Karpas-422 (cell line): ENCODE measurements around the gene SPOP. TPM values are rescaled to one million over a fixed set of nuclear protein-coding genes. Genes with fewer than 3 reads are reported as not detected.

Experiments
- DNase-seq: peaks from one replicate; pipeline ENCODE4 v3.0.0-alpha.2; 2015
- H2AFZ ChIP-seq: fragments of 200-600 bp; sonication (generic); 2 replicates; pipeline ENCODE4 v1.6.1; 2014; ENCODE audit warnings: antibody characterized with exemption, low read length, mixed read lengths
- H3K27ac ChIP-seq: fragments of 200-600 bp; sonication (generic); 2 replicates; pipeline ENCODE4 v1.5.1; 2014; ENCODE audit warnings: mild to moderate bottlenecking, low read length, moderate library complexity
- H3K27me3 ChIP-seq: fragments of 200-600 bp; sonication (generic); 2 replicates; pipeline ENCODE4 v1.6.1; 2014; ENCODE audit warnings: low read length, mixed read lengths
- H3K36me3 ChIP-seq: fragments of 200-600 bp; sonication (generic); 2 replicates; pipeline ENCODE4 v1.6.1; 2014; ENCODE audit warnings: low read length, mixed read lengths; ENCODE audit not compliant: insufficient read depth
- H3K4me1 ChIP-seq: fragments of 200-600 bp; sonication (generic); 2 replicates; pipeline ENCODE4 v1.6.1; 2014; ENCODE audit warnings: mild to moderate bottlenecking, low read length, mixed read lengths
- H3K4me2 ChIP-seq: fragments of 200-600 bp; sonication (generic); 2 replicates; pipeline ENCODE4 v1.6.1; 2014; ENCODE audit warnings: low read length, low read depth, mild to moderate bottlenecking; ENCODE audit not compliant: poor library complexity, severe bottlenecking
- H3K4me3 ChIP-seq: fragments of 200-600 bp; sonication (generic); 2 replicates; pipeline ENCODE4 v1.5.1; 2014; ENCODE audit warnings: mild to moderate bottlenecking, antibody characterized with exemption, low read length, mixed read lengths
- H3K79me2 ChIP-seq: fragments of 200-600 bp; sonication (generic); 2 replicates; pipeline ENCODE4 v1.6.1; 2014; ENCODE audit warnings: mild to moderate bottlenecking, low read length, mixed read lengths
- H3K9ac ChIP-seq: fragments of 200-600 bp; sonication (generic); 2 replicates; pipeline ENCODE4 v1.6.0; 2014; ENCODE audit warnings: low read length
- H3K9me2 ChIP-seq: fragments of 200-600 bp; sonication (generic), shearing (Covaris generic); replicated peaks from 2 replicates; pipeline ENCODE4 v1.6.0; 2014; ENCODE audit warnings: mild to moderate bottlenecking, low read length, moderate library complexity; ENCODE audit not compliant: insufficient read depth
- H3K9me3 ChIP-seq: fragments of 300-700, 200-600 bp; sonication (generic); 2 replicates; pipeline ENCODE4 v1.6.1; 2014; ENCODE audit warnings: low read length, mixed read lengths
- H4K20me1 ChIP-seq: fragments of 200-600 bp; sonication (generic); 2 replicates; pipeline ENCODE4 v1.6.1; 2014; ENCODE audit warnings: mild to moderate bottlenecking, antibody characterized with exemption, low read length, low read depth; ENCODE audit not compliant: insufficient read depth
- total RNA-seq: library from RNA; depleted of rRNA; stranded (reverse); fragments of >200 nt; shearing (Covaris generic); gene quantifications from 2 replicates; pipeline ENCODE4 v1.2.3, GENCODE V29; 2014; ENCODE audit warnings: low replicate concordance

SPOP gene
- total RNA-seq, 1 experiment from 2014 or later: 49.0 TPM

DNA sequence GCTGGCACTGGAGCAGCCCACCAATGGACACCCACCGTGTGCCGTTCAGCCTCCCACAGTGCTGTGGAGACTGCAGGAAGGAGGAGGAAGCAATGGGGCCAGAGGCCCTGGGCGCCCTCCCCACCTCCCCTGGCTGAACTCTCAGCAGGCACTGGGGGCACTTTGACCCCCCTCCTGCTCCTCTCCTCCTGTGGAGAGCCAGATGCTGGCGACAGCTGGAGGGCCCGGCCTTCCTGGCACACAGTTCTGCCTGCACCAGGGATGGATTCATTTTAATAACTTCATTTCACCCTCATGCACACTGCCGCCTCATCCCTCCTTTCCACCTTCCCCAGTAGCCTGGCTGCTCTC lies 96.3 kb downstream of the SPOP start:
- H3K27ac ChIP-seq: no peak overlapping the region
- H3K4me2 ChIP-seq: no peak overlapping the region
- no peaks in the 10 kb centered on the region for H4K20me1 ChIP-seq
- H3K9me2 ChIP-seq: no peaks in the 10 kb centered on the region
- no peaks in the 10 kb centered on the region for H3K4me1 ChIP-seq
- no peaks in the 10 kb centered on the region for H3K27me3 ChIP-seq
- no peaks in the 10 kb centered on the region for H3K9me3 ChIP-seq
- no peak for DNase-seq
- no peaks in the 10 kb centered on the region for H3K36me3 ChIP-seq
- no peak overlapping the region for H2AFZ ChIP-seq
- H3K4me3 ChIP-seq: no peak overlapping the region
- H3K79me2 ChIP-seq: no peaks in the 10 kb centered on the region
- no peak overlapping the region for H3K9ac ChIP-seq

- Histone ChIP-seq H3K9me2 (no peaks in the 10 kb centered on the region), H3K9me3 (no peaks in the 10 kb centered on the region), H3K27ac (no peak overlapping the region), H3K36me3 (no peaks in the 10 kb centered on the region), H3K4me3 (no peak overlapping the region), H4K20me1 (no peaks in the 10 kb centered on the region), H3K4me2 (no peak overlapping the region), H2AFZ (no peak overlapping the region), H3K79me2 (no peaks in the 10 kb centered on the region), H3K27me3 (no peaks in the 10 kb centered on the region), H3K4me1 (no peaks in the 10 kb centered on the region), H3K9ac (no peak overlapping the region)
- no peak for DNase-seq
These were observed 96.8 kb downstream of the SPOP start for GRCh38 chr17:49580981-49581647.

DNA sequence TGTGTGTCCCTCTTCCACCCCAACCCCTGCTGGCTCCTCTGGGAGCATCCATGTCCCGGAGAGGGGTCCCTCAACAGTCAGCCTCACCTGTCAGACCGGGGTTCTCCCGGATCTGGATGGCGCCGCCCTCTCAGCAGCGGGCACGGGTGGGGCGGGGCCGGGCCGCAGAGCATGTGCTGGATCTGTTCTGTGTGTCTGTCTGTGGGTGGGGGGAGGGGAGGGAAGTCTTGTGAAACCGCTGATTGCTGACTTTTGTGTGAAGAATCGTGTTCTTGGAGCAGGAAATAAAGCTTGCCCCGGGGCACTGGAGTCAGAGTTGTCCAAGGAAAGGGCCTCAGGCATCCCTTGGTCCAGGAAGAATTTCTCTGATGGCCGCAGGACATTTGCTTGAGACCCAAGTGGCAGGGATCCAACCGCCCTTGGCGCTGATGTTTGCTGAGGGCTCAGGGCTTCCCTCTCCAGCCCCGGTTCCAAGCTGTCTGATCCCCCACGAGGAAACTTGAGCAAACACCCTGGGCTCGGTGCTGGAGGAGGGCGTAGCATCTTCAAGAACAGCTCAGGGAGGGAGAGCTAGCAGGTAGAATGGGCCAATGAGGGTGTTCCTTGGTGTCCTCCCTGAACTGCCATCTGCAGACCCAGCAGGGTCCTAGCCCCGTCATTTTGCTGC lies 97.7 kb downstream of the SPOP start:
- H3K27ac ChIP-seq: no peak overlapping the region
- H2AFZ ChIP-seq: no peak overlapping the region
- H3K4me3 ChIP-seq: no peak overlapping the region
- H3K9me3 ChIP-seq: no peaks in the 10 kb centered on the region
- no peaks in the 10 kb centered on the region for H3K9me2 ChIP-seq
- H3K4me1 ChIP-seq: no peaks in the 10 kb centered on the region
- no peaks in the 10 kb centered on the region for H3K27me3 ChIP-seq
- no peaks in the 10 kb centered on the region for H3K36me3 ChIP-seq
- DNase-seq: no peak
- H3K79me2 ChIP-seq: no peaks in the 10 kb centered on the region
- H4K20me1 ChIP-seq: no peaks in the 10 kb centered on the region
- no peak overlapping the region for H3K9ac ChIP-seq
- H3K4me2 ChIP-seq: no peak overlapping the region

GRCh38 chr17:49579522-49579921 lies 98.4 kb downstream of the SPOP start:
- Histone ChIP-seq H3K9me2 (no peaks in the 10 kb centered on the region), H3K9ac (no peak overlapping the region), H3K27ac (no peak overlapping the region), H2AFZ (no peak overlapping the region), H3K4me1 (no peaks in the 10 kb centered on the region), H3K4me3 (no peak overlapping the region), H3K36me3 (no peaks in the 10 kb centered on the region), H4K20me1 (no peaks in the 10 kb centered on the region), H3K27me3 (no peaks in the 10 kb centered on the region), H3K79me2 (no peaks in the 10 kb centered on the region), H3K4me2 (no peak overlapping the region), H3K9me3 (no peaks in the 10 kb centered on the region)
- DNase-seq: no peak

GRCh38 chr17:49578952-49579500 lies 98.9 kb downstream of the SPOP start:
- Histone ChIP-seq H3K79me2 (no peaks in the 10 kb centered on the region), H3K9me2 (no peaks in the 10 kb centered on the region), H2AFZ (no peak overlapping the region), H3K4me1 (no peaks in the 10 kb centered on the region), H3K36me3 (no peaks in the 10 kb centered on the region), H3K27me3 (no peaks in the 10 kb centered on the region), H3K4me3 (no peak overlapping the region), H3K9ac (no peak overlapping the region), H3K27ac (no peak overlapping the region), H3K4me2 (no peak overlapping the region), H4K20me1 (no peaks in the 10 kb centered on the region), H3K9me3 (no peaks in the 10 kb centered on the region)
- DNase-seq: no peak

DNA sequence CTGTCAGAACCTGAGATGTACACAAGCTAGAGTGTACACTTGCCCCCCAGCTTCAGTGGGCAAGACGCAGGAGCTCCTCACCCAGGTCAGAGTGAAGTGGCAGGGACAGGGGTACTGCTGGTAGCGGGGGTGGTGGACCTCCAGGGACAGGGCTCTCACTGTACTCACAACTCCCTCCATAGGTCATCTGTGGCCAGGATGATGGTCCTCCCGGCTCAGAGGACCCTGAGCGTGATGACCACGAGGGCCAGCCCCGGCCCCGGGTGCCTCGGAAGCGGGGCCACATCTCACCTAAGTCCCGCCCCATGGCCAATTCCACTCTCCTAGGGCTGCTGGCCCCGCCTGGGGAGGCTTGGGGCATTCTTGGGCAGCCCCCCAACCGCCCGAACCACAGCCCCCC lies 99.5 kb downstream of the SPOP start:
- Histone ChIP-seq H3K4me2 (no peak overlapping the region), H3K36me3 (no peaks in the 10 kb centered on the region), H3K27me3 (no peaks in the 10 kb centered on the region), H3K9me2 (no peaks in the 10 kb centered on the region), H3K4me3 (no peak overlapping the region), H3K9ac (no peak overlapping the region), H3K79me2 (no peaks in the 10 kb centered on the region), H4K20me1 (no peaks in the 10 kb centered on the region), H3K9me3 (no peaks in the 10 kb centered on the region), H2AFZ (no peak overlapping the region), H3K27ac (no peak overlapping the region), H3K4me1 (no peaks in the 10 kb centered on the region)
- DNase-seq: no peak

DNA sequence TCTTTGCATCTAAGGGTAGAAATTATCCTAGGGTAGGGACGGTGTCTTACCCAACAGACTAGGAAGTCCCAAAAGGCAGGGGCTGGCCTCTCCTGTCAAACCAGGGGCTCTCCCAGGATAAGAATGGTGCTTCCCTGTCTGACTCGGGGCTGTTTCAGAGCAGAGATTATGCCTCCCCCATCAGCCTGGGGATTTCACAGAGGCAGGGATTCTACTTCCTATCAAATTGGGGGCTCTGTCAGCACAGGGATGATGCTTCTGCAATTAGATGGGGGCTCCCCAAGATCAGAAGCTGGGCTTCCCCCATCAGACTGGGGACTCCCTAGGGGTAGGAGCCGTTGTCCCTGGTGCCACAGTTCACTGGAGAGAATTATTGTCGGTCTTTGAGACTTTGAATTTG lies 99.9 kb downstream of the SPOP start:
- no peaks in the 10 kb centered on the region for H4K20me1 ChIP-seq
- no peaks in the 10 kb centered on the region for H3K4me1 ChIP-seq
- H3K27me3 ChIP-seq: no peaks in the 10 kb centered on the region
- H3K9me3 ChIP-seq: no peaks in the 10 kb centered on the region
- no peaks in the 10 kb centered on the region for H3K9me2 ChIP-seq
- no peak overlapping the region for H2AFZ ChIP-seq
- no peaks in the 10 kb centered on the region for H3K79me2 ChIP-seq
- H3K4me3 ChIP-seq: no peak overlapping the region
- H3K9ac ChIP-seq: no peak overlapping the region
- H3K36me3 ChIP-seq: no peaks in the 10 kb centered on the region
- no peak overlapping the region for H3K4me2 ChIP-seq
- no peak for DNase-seq
- no peak overlapping the region for H3K27ac ChIP-seq

DNA sequence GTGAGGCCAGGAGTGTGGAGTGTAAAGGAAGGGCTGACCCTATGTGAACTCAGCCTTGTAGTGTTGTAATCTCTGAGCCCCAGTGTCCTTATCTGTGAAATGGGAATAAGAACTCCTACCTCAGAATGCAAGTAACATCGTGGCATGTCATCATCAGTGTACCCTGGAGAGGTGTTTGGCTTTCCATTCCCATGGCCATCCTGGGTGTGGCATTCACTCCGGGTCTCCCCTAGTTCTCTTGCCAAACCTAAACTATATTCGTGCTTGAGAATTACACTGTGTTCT lies 100.3 kb downstream of the SPOP start:
- H3K27me3 ChIP-seq: no peaks in the 10 kb centered on the region
- no peaks in the 10 kb centered on the region for H4K20me1 ChIP-seq
- H3K79me2 ChIP-seq: no peaks in the 10 kb centered on the region
- H3K27ac ChIP-seq: no peak overlapping the region
- no peaks in the 10 kb centered on the region for H3K9me2 ChIP-seq
- no peak overlapping the region for H3K9ac ChIP-seq
- no peak for DNase-seq
- no peak overlapping the region for H3K4me2 ChIP-seq
- no peaks in the 10 kb centered on the region for H3K9me3 ChIP-seq
- no peak overlapping the region for H3K4me3 ChIP-seq
- H2AFZ ChIP-seq: no peak overlapping the region
- no peaks in the 10 kb centered on the region for H3K4me1 ChIP-seq
- H3K36me3 ChIP-seq: no peaks in the 10 kb centered on the region
